ENCODE results near the gene AWAT2. TPM values are rescaled to one million over a fixed set of nuclear protein-coding genes. Genes with fewer than 3 reads are reported as not detected.

The AWAT2 gene
- total RNA-seq, 1 experiment from 2014 or later, result not detected

DNA sequence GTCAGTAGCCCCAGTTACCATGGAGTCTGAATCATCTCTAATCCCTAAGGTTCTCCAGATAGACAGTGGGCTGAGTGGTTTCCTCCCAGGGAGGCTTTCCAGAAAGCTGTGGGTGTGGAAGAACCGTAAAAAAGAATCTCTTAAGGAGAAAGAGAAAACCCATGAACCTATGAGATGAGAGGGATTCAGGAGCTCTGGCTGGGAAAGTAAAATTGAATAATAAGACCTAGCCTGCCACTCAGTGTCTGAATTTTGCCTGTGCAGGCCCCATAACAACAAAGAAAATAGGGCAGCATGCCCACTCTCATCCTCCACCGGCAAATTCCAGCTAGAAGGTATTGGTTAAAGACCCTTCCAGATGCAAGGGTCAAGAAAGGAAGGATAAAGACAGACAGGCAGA lies 16.9 kb downstream of the AWAT2 start:
- Histone ChIP-seq H3K4me3 (no peak overlapping the region), H3K27ac (no peak overlapping the region), H3K36me3 (no peaks in the 10 kb centered on the region), H3K4me1 (replicated peaks) (no peaks in the 10 kb centered on the region), H3K27me3 (replicated peaks) (no peaks in the 10 kb centered on the region), H3K9me3 (replicated peaks) (no peaks in the 10 kb centered on the region)
- no peak for DNase-seq (ENCODE audit: low read depth in 1 of 2, low spot score in 2 of 2)

DNA sequence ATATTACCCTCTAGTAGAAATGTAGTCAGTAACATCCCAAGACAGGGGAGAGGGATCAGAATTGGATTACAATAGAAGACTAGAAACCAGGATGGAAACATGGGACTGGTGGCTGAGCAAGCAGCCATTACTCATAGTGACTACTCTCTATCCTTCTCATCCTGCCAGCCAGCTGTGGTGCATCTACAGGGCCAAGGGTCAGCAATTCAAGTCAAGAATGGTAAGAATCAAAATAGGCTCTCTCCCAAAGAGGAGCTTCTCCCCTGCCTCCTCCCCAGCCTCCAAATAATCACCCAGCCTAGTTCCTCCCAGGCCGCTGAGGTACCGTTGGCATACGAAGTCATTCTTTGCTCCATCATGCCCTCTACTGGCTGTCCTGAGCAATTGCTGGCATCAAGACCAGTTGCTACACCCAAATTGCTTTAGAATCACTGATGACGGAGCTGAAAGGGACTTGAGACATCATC lies 19.4 kb downstream of the AWAT2 start:
- H3K9me3 ChIP-seq (replicated peaks), result no peaks in the 10 kb centered on the region
- H3K4me1 ChIP-seq (replicated peaks), result no peaks in the 10 kb centered on the region
- peak in 1 of 2 experiments; percentile 7 for DNase-seq (ENCODE audit: low read depth in 1 of 2, low spot score in 2 of 2)
- H3K4me3 ChIP-seq, result no peak overlapping the region
- no peaks in the 10 kb centered on the region for H3K27me3 ChIP-seq (replicated peaks)
- H3K27ac ChIP-seq, result no peak overlapping the region
- no peaks in the 10 kb centered on the region for H3K36me3 ChIP-seq

DNA sequence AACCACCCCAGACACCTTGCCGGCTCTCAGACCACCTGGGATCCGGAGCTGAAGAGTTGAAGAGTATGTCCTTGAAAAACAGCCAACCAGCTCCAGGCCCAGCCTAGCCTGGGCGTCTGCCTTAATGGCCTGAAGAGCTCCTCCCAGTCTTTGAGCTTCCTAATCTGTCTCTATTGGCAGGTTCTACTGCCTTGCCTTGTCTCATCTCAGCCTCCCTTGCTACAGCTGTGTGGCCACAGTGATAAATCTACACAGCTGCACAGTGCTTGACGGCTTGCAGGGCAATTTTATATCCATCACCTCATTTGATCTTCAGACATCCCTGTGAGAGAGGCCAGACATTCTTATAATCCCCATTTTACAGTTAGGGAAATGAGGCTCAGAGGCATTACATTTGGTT lies 19.9 kb downstream of the AWAT2 start:
- DNase-seq (ENCODE audit: low read depth in 1 of 2, low spot score in 2 of 2), result no peak
- H3K9me3 ChIP-seq (replicated peaks), result no peaks in the 10 kb centered on the region
- no peak overlapping the region for H3K27ac ChIP-seq
- H3K27me3 ChIP-seq (replicated peaks), result no peaks in the 10 kb centered on the region
- no peaks in the 10 kb centered on the region for H3K36me3 ChIP-seq
- no peaks in the 10 kb centered on the region for H3K4me1 ChIP-seq (replicated peaks)
- no peak overlapping the region for H3K4me3 ChIP-seq

DNA sequence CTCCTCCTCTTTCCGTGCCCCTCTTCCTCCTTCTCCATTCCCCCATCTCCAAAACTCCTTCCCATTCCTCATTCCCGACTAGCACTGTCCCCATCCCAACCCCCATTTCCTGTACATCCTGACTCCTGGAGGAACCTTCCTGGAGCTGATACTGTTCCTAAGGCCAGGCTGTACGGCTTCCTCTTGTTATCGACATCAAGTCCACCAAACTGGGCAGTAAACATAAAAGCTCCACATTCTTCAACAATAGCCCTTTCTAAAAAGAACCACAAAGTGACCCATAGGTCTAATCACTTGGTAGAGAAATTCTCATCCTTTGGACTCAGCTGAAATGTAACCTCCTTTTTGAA lies 22.9 kb downstream of the AWAT2 start:
- DNase-seq (ENCODE audit: low read depth in 1 of 2, low spot score in 2 of 2), result no peak

DNA sequence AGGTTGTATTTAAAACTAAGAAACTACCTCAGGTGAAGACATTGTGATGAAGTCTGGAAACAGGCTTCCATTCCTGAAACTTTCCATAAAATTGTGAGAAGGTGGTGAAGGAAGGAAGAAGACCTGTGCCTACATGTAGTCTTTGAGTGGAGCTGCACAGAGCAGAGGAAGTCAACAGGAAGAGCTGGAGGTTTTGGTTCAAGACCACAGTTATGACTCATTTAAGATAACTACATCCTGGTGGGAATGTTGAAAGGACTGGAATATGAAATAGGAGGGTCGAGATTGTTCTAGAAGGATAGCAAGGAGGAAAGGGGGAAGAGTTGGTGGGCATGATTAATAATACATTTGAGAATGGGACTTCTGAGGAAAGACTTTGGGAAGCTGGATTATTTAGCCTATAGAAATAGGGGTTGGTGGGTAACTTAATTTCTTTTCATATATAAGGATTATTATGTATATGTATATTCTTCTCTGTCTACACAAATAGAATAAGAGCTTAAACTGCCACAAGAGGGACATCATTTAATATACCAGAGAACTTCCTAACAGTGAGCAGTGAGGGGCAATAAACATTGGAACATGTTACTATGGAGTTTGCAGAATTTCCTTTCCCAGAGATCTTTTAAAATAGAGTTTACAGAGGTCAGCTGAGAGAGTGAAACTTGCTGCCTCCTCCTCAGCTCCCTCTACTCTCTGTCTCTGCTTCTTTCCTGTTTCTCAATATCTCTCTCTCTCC lies 23.5 kb downstream of the AWAT2 start:
- no peaks in the 10 kb centered on the region for H3K4me1 ChIP-seq (replicated peaks)
- no peak overlapping the region for H3K27ac ChIP-seq
- H3K9me3 ChIP-seq (replicated peaks), result no peaks in the 10 kb centered on the region
- no peak for DNase-seq (ENCODE audit: low read depth in 1 of 2, low spot score in 2 of 2)
- H3K36me3 ChIP-seq, result no peaks in the 10 kb centered on the region
- no peaks in the 10 kb centered on the region for H3K27me3 ChIP-seq (replicated peaks)
- no peak overlapping the region for H3K4me3 ChIP-seq

More for the DNA sequence above, 22.9 kb downstream of the AWAT2 start:
- no peak overlapping the region for H3K27ac ChIP-seq
- no peaks in the 10 kb centered on the region for H3K27me3 ChIP-seq (replicated peaks)
- H3K36me3 ChIP-seq, result no peaks in the 10 kb centered on the region
- no peak overlapping the region for H3K4me3 ChIP-seq
- no peaks in the 10 kb centered on the region for H3K4me1 ChIP-seq (replicated peaks)
- H3K9me3 ChIP-seq (replicated peaks), result no peaks in the 10 kb centered on the region

DNA sequence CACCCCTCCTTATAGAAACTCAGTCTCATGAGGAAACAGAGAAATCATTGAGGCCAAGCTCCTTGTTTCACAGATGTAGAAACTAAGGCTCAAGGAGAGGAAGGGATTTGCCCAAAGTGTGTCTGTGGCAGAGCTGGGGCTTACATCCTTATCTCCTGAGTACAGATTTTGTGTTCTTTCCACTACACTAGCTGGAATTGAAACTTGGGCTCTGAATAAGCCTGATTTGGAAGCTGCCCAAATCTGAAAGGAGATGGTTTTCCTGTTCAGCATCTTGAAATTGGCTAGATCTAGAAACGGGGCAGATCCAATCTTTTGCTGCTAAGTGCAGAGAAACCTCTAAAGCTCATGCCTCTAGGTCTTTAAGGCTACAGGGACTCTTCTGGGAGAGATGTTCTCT lies 24.3 kb downstream of the AWAT2 start:
- Histone ChIP-seq H3K27me3 (replicated peaks) (no peaks in the 10 kb centered on the region), H3K27ac (no peak overlapping the region), H3K4me3 (no peak overlapping the region), H3K9me3 (replicated peaks) (no peaks in the 10 kb centered on the region), H3K4me1 (replicated peaks) (no peaks in the 10 kb centered on the region), H3K36me3 (no peaks in the 10 kb centered on the region)
- no peak for DNase-seq (ENCODE audit: low read depth in 1 of 2, low spot score in 2 of 2)

DNA sequence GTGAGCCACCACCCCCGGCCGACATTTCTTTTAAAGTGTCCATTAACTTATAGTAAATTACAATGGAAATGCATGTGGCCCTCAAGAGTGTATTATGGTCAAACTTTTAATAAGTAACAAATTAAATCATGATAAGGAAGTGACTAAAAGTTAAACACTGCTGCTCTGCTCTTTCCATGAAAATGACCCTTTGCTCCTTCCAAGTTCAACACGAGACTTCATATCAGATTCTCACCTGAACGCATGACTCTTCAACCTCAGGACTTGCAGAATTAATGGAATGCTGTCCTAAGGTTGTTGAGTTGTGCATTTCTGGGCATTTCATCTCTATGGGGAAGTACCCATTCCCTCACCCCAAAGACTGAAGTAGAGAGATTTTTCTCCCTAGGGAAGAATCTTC lies 27.1 kb downstream of the AWAT2 start:
- H3K9me3 ChIP-seq (replicated peaks), result no peaks in the 10 kb centered on the region
- no peak overlapping the region for H3K27ac ChIP-seq
- H3K27me3 ChIP-seq (replicated peaks), result no peaks in the 10 kb centered on the region
- no peaks in the 10 kb centered on the region for H3K36me3 ChIP-seq
- no peaks in the 10 kb centered on the region for H3K4me1 ChIP-seq (replicated peaks)
- H3K4me3 ChIP-seq, result no peak overlapping the region
- DNase-seq (ENCODE audit: low read depth in 1 of 2, low spot score in 2 of 2), result no peak

DNA sequence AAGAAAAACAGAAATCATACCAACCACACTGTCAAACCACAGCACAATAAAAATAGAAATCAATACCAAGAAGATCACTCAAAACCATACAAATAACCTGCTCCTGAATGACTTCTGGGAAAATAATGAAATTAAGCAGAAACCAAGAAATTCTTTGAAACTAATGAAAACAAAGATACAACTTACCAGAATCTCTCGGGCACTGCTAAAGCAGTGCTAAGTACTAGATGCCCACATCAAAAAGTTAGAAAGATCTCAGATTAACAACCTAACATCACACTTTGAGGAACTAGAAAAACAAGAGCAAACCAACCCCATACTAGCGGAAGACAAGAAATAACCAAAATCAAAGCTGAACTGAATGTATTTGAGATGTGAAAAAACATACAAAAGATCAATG lies 33.2 kb downstream of the AWAT2 start:
- no peaks in the 10 kb centered on the region for H3K4me1 ChIP-seq (replicated peaks)
- no peaks in the 10 kb centered on the region for H3K9me3 ChIP-seq (replicated peaks)

DNA sequence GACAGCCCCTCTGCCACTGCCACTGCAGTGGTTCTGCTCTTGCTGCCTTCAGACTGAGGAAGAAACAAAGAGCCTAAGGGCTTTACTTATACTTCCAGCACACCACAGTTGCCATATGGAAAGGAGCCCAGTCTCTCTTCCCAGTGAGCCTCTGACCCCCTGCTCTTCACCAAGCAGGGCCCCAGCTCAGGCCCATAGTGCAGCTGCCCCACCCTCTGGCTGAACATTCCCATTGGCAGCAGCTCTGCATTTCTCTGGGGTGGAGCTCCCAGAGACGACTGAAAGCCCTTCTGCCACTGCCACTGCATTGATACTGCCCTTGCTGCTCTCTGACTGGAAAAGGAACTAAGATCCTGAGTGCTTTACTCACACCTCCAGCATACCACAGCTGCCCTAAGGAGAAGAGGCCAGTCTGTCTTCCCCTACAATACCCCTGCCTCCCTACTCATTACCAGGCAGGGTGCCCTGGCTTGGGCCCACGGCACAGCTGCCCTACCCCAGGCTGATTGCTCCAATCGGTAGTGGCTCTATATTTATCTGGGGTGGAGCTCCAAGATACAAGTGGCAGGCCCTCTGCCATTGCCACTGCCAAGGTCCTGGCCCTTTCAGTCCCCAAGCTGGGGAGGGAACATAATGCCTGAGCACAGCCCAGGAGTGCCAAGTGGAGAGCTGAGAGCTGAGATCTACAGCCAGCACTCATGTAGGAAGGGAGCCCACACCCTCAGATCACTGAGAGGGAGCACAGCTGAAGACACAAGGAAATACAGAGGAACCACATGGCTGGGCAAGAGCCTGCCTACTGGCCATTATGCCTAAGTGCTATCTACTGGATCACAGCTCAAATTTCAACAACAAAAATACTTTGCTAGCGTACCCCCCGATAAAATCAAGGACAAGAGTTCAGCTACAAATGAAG lies 36.0 kb downstream of the AWAT2 start:
- Histone ChIP-seq H3K27me3 (replicated peaks) (no peaks in the 10 kb centered on the region), H3K36me3 (no peaks in the 10 kb centered on the region), H3K4me3 (no peak overlapping the region), H3K4me1 (replicated peaks) (no peaks in the 10 kb centered on the region), H3K27ac (no peak overlapping the region), H3K9me3 (replicated peaks) (no peaks in the 10 kb centered on the region)
- DNase-seq (ENCODE audit: low read depth in 1 of 2, low spot score in 2 of 2), result no peak

More for the DNA sequence above, 33.2 kb downstream of the AWAT2 start:
- Histone ChIP-seq H3K36me3 (no peaks in the 10 kb centered on the region), H3K27ac (no peak overlapping the region), H3K4me3 (no peak overlapping the region), H3K27me3 (replicated peaks) (no peaks in the 10 kb centered on the region)
- no peak for DNase-seq (ENCODE audit: low read depth in 1 of 2, low spot score in 2 of 2)

DNA sequence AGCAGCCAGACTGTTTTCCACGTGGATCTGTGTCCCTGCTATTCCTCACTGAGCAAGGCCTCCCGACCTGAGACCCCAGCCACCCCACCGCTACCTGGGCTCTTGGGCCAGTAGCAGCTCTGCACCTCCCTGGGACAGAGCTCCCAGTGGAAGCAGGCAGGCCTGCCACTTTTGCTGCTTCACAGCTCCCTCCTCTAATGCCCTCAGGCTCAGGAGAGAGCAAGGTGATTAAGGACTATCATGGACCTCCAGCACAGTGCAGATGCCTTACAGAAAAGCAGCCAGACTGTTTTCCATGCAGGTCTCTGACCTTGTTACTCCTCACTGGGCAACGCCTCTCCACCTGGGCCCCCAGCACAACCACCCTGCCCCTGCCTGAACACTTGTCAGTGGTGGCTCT lies 37.0 kb downstream of the AWAT2 start:
- Histone ChIP-seq H3K4me1 (replicated peaks) (no peaks in the 10 kb centered on the region), H3K9me3 (replicated peaks) (no peaks in the 10 kb centered on the region), H3K4me3 (no peak overlapping the region), H3K27me3 (replicated peaks) (no peaks in the 10 kb centered on the region), H3K36me3 (no peaks in the 10 kb centered on the region), H3K27ac (no peak overlapping the region)
- no peak for DNase-seq (ENCODE audit: low read depth in 1 of 2, low spot score in 2 of 2)

DNA sequence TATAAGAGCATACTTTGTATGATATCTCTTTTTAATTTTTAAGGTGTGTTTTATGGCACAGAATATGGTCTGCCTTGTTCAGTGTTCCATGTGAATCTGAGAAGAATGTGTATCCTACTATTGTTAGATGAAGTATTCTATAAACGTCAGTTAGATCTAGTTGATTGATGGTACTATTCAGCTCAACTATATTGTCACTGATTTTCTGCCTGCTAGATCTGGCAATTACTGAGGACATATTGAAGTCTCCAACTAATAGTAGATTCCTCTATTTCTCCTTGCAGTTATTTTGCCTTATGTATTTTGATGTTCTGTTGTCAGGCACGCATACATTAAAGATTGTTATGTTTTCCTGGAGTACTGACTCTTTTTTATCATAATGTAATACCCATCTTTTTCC lies 39.8 kb downstream of the AWAT2 start:
- DNase-seq (ENCODE audit: low read depth in 1 of 2, low spot score in 2 of 2), result no peak
- Histone ChIP-seq H3K9me3 (replicated peaks) (no peaks in the 10 kb centered on the region), H3K4me1 (replicated peaks) (no peaks in the 10 kb centered on the region), H3K36me3 (no peaks in the 10 kb centered on the region), H3K4me3 (no peak overlapping the region), H3K27ac (no peak overlapping the region), H3K27me3 (replicated peaks) (no peaks in the 10 kb centered on the region)

DNA sequence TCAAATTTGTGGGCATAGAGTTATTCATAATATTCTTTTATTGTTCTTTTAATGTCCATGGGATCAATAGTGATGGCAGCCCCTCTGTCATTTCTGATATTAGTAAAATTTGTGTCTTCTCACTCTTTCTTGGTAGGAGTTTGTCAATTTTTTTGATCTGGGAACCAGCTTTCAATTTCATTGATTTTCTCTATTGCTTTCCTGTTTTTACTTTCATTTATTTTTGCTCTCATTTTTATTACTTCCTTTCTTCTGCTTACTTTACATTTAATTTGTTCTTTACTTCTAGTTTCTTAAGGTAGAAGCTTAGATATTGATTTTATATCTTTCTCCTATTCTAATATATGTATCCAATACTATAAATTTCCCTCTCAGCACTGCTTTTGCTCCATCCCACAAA lies 40.7 kb downstream of the AWAT2 start:
- Histone ChIP-seq H3K27ac (no peak overlapping the region), H3K36me3 (no peaks in the 10 kb centered on the region), H3K27me3 (replicated peaks) (no peaks in the 10 kb centered on the region)

DNA sequence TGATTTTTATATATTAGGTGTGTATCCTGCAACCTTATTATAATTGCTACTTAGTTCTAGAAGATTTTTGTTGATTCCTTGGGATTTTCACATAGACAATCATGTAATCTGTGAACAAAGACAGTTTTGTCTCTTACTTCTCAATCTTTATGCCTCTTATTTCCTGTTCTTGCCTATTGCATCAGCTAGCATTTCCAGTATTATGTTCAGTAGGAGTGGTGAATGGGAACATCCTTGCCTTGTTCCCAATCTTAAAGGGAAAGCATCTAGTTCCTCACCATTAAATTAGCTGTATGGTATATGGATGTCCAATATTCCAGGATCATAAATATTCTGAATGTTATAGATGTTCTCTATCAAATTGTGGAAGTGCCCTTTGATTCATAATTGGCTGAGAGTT lies 41.8 kb downstream of the AWAT2 start:
- H3K4me1 ChIP-seq (replicated peaks), result no peaks in the 10 kb centered on the region
- H3K4me3 ChIP-seq, result no peak overlapping the region
- no peaks in the 10 kb centered on the region for H3K27me3 ChIP-seq (replicated peaks)
- H3K36me3 ChIP-seq, result no peaks in the 10 kb centered on the region
- DNase-seq (ENCODE audit: low read depth in 1 of 2, low spot score in 2 of 2), result no peak
- no peak overlapping the region for H3K27ac ChIP-seq
- no peaks in the 10 kb centered on the region for H3K9me3 ChIP-seq (replicated peaks)

More for the DNA sequence above, 40.7 kb downstream of the AWAT2 start:
- H3K9me3 ChIP-seq (replicated peaks), result no peaks in the 10 kb centered on the region
- no peak for DNase-seq (ENCODE audit: low read depth in 1 of 2, low spot score in 2 of 2)
- H3K4me3 ChIP-seq, result no peak overlapping the region
- no peaks in the 10 kb centered on the region for H3K4me1 ChIP-seq (replicated peaks)

DNA sequence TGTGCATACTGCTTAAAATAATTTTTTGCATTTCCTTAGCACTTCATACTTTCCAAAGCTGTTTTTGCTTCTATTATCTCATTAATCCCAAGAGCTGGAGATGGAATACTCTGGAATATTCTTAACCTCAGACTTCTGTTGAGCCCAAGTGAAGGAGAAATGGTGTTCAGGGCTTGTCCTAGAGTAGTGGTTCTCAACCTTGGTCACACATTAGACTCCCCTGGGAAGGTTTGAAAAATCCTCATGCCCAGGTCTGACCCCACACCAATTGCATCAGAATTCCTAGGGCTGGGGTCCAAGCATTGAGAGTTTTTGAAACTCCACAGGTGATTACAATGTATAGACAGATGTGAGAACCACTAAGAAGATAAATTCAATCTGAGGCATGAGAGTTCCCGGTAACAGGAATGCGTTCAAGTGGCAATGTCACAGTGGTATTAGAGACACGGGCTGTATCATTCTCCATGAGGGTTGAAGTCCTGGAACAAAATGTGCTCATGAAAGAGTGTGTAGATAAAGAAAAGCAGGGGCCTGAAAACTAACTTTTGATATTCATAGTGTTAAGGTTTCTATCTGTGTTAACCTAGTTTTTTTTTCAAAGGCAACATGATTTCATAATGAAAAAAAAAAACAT lies 47.9 kb downstream of the AWAT2 start:
- Histone ChIP-seq H3K27me3 (replicated peaks) (no peaks in the 10 kb centered on the region), H3K36me3 (no peaks in the 10 kb centered on the region), H3K4me1 (replicated peaks) (no peaks in the 10 kb centered on the region), H3K9me3 (replicated peaks) (no peaks in the 10 kb centered on the region), H3K27ac (no peak overlapping the region), H3K4me3 (no peak overlapping the region)
- DNase-seq (ENCODE audit: low read depth in 1 of 2, low spot score in 2 of 2), result no peak
